AG10803 (cell line): ENCODE data around the gene SNAP25.

Experiments
- DNase-seq: peaks from one replicate; pipeline ENCODE4 v3.0.0; 2010; ENCODE audit warnings: low read depth
- H3K4me3 ChIP-seq: 2 replicates; pipeline ENCODE4 v1.5.1; 2011; ENCODE audit warnings: mild to moderate bottlenecking, low read length, control low read depth
- TF ChIP-seq, protein P1 (sequence below): conservative IDR thresholded peaks from 2 replicates; pipeline ENCODE4 v1.5.1; 2011; ENCODE audit warnings: mild to moderate bottlenecking, low read length, control low read depth, inconsistent platforms

The SNAP25 gene

DNA sequence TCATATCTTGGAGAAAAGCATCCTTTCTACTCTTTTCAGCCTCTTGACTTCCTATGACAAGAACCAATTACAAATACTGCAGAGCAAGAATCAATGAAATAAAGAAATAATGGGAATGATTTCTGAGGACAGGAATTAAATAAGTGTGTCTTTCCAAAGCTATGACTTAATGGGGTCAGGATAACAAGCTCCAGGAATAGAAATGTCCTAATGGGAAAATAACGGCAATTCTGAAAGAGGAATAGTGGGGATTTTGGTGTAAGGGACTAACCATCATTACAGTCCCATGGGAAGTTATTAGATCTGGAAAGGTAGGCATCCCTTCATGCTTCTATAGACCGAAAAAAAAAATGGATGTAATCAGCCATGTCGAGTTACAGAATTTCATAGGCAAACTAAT is 28.2 kb upstream of the SNAP25 start:
- no peak for DNase-seq
- TF ChIP-seq, protein P1, sequence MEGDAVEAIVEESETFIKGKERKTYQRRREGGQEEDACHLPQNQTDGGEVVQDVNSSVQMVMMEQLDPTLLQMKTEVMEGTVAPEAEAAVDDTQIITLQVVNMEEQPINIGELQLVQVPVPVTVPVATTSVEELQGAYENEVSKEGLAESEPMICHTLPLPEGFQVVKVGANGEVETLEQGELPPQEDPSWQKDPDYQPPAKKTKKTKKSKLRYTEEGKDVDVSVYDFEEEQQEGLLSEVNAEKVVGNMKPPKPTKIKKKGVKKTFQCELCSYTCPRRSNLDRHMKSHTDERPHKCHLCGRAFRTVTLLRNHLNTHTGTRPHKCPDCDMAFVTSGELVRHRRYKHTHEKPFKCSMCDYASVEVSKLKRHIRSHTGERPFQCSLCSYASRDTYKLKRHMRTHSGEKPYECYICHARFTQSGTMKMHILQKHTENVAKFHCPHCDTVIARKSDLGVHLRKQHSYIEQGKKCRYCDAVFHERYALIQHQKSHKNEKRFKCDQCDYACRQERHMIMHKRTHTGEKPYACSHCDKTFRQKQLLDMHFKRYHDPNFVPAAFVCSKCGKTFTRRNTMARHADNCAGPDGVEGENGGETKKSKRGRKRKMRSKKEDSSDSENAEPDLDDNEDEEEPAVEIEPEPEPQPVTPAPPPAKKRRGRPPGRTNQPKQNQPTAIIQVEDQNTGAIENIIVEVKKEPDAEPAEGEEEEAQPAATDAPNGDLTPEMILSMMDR, result no peak
- no peak overlapping the region for H3K4me3 ChIP-seq

DNA sequence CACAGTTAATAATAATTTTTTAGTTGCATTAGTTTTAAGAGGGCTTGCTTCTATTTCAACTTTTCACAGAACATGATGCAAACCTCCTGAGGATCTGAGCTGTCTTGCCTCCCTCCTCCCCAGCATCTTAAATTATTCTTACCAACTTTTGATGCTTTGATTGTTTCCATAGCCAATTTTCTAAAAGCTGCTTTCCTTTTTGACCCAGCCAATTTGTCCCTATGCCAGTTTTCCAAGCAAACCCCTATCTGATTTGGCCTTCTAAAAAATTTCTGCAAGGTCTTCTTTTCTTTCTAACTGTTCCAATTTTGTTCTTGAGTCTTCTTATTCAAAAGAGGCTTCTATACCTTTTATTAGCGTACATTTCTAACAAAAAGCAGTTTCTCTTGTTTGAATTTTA is 26.5 kb upstream of the SNAP25 start:
- no peak for DNase-seq
- H3K4me3 ChIP-seq, result no peak overlapping the region
- TF ChIP-seq, protein P1, result no peak

DNA sequence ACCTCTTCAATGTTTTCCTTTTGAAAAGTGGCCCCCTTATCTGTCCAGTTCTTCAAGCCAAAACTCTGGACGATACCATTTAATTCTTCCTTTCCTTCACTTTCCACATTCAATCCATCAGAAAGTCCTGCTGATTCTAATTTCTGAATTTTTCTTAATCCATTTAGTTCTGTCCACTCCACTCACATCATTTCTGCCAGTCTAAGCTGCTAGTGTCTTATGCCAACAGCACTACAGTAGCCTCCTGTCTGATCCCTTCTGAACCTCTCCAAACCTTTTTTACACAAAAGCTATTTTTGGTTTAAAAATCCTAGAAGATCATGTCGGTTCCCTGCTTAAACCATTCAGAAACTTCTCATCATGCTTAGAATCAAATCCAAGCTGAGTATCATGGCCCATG is 24.5 kb upstream of the SNAP25 start:
- DNase-seq, result no peak
- TF ChIP-seq, protein P1, result no peak
- H3K4me3 ChIP-seq, result no peak overlapping the region

DNA sequence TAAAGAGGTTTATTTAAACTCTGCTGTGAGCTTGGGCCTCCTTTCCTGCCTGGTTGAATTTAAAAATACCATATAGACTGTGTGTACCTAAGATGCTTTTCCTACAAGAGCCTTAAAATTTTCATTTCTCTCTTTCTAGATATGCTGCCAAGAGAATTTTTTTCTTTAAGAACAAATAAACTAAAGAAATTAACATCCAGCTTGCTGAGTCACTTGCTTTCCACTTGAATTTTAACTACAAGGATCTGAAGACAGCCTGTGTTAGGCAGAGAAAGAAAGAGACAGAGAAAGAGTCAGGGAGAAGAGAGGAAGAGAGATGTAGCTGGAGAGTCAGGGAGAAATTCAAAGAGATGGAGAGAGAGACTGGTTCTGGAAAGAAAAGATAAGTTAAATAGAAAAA is 18.3 kb upstream of the SNAP25 start:
- TF ChIP-seq, protein P1, result no peak
- H3K4me3 ChIP-seq, result no peak overlapping the region
- no peak for DNase-seq

DNA sequence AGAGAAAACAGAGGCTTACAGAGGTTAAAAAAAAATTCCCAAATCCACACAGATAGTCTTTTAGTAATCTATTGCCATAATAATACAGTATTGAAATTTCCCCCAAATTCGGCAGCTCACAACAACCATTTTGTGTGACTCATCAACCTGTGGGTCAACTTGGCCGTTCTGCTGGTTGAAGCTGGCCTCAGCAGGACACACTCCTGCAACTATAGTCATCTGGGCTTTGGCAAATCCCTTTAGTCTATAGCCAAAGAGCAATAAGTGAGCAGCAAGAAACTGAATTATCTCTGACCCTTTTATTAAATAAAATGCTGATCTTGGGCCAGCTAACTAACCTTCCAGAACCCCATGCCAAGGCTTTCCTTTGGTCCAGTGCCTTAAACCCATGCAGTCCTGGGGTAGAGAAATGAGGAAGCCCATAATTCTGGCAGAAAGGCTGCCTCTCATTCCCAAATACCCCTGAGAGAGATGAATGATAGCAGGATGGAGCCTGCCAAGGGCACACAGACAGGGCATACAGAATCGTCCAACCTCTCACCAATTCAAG is 17.2 kb upstream of the SNAP25 start:
- TF ChIP-seq, protein P1, result no peak
- DNase-seq, result no peak
- H3K4me3 ChIP-seq, result no peak overlapping the region

DNA sequence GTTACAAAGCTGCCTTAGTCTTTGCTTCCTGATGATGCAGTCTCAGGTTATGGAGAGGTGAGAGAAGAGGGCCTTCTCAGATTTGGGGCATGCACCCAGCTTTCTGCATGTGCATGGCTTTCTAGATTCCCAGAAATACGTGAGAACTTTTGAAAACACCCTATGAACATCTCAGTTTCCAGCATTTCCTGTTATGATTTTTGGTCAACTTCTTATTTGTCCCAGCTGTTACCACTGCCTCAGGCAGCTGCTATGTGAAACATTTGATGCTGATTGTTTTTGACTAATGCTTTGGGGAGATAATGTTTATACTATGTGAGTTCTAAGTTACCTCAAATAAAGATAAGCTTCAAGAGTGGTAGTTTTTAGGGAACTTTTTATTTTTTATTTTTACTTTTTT is 9.5 kb upstream of the SNAP25 start:
- H3K4me3 ChIP-seq, result no peak overlapping the region
- peak; percentile 28 for DNase-seq
- TF ChIP-seq, protein P1, result no peak

DNA sequence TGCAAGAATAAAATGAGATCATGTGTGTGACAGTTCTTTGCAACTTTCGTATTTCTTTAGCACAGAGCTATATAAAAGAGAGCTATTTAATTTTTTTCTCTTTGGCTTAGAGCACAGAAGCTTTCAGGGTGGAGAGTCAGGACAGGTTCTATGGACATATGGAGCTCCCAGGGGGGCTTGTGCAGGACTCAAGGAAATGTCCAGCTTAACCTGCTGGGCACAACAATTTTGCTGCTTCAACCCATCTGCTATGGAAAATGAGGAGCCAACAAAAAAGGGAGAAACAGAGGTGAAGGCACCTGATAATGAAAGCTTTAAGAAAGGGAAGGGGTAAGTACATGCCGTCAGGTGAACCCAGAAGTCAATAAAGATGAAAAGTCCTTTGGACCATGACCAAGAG is 5.1 kb upstream of the SNAP25 start:
- no peak for DNase-seq
- TF ChIP-seq, protein P1, result no peak
- no peak overlapping the region for H3K4me3 ChIP-seq
